Dermis lymphatic vessel endothelial cell (primary cell): ENCODE results near the gene MBD3L2. TPM values are rescaled to one million over a fixed set of nuclear protein-coding genes. Genes with fewer than 3 reads are reported as not detected.

Source experiments
- total RNA-seq: library from RNA; depleted of rRNA; stranded (reverse); fragments of >200 nt; gene quantifications from 2 replicates; pipeline ENCODE4 v1.2.1, GENCODE V29; 2014

Gene MBD3L2
- not detected in 2 replicates for total RNA-seq

GRCh38 chr19:7049021-7049420, at the start of gene MBD3L2:
Gene MBD3L2, plus strand, starts transcription at chr19:7049321. Its CDS starts 53 bp downstream, at chr19:7049374.

GRCh38 chr19:7021331-7021730, 27.8 kb upstream of the MBD3L2 start, which contains the start of gene MBD3L2B:
Gene MBD3L2B, minus strand, starts transcription at chr19:7021431. Its CDS starts 34 bp downstream, at chr19:7021397.

GRCh38 chr19:7030278-7030677, 18.8 kb upstream of the MBD3L2 start, which contains the start of gene MBD3L5:
Gene MBD3L5, plus strand, starts transcription at chr19:7030578. Its CDS starts 34 bp downstream, at chr19:7030612.

GRCh38 chr19:7040079-7040478, 9.0 kb upstream of the MBD3L2 start, which contains the start of gene MBD3L4:
Gene MBD3L4, minus strand, starts transcription at chr19:7040179. Its CDS starts 35 bp downstream, at chr19:7040144.

GRCh38 chr19:7058576-7058975, 9.5 kb downstream of the MBD3L2 start, which contains the start of gene MBD3L3:
Gene MBD3L3, minus strand, starts transcription at chr19:7058676. Its CDS starts 71 bp downstream, at chr19:7058605.

GRCh38 chr19:7069042-7069903, 20.2 kb downstream of the MBD3L2 start, which contains the start of gene ZNF557:
Gene ZNF557, plus strand, starts transcription at chr19:7069703. Its CDS starts 5,372 bp downstream, at chr19:7075075.

Other genes starting within 250 kb of the MBD3L2 start
- not detected in 2 replicates for gene ADGRE1, start 161.7 kb upstream of the MBD3L2 start, total RNA-seq
- not detected in 2 replicates for gene MBD3L2B, start 27.9 kb upstream of the MBD3L2 start, total RNA-seq
- not detected in 2 replicates for gene MBD3L5, start 18.7 kb upstream of the MBD3L2 start, total RNA-seq
- not detected in 2 replicates for gene MBD3L4, start 9.1 kb upstream of the MBD3L2 start, total RNA-seq
- not detected in 2 replicates for gene MBD3L3, start 9.4 kb downstream of the MBD3L2 start, total RNA-seq
- gene ZNF557, start 20.4 kb downstream of the MBD3L2 start, total RNA-seq = 16.0 and 21.1 TPM in 2 replicates
- 30.9 and 37.6 TPM in 2 replicates for gene INSR, start 245.1 kb downstream of the MBD3L2 start, total RNA-seq